Measurements from ENCODE around the gene AMBP.

Gene AMBP

DNA sequence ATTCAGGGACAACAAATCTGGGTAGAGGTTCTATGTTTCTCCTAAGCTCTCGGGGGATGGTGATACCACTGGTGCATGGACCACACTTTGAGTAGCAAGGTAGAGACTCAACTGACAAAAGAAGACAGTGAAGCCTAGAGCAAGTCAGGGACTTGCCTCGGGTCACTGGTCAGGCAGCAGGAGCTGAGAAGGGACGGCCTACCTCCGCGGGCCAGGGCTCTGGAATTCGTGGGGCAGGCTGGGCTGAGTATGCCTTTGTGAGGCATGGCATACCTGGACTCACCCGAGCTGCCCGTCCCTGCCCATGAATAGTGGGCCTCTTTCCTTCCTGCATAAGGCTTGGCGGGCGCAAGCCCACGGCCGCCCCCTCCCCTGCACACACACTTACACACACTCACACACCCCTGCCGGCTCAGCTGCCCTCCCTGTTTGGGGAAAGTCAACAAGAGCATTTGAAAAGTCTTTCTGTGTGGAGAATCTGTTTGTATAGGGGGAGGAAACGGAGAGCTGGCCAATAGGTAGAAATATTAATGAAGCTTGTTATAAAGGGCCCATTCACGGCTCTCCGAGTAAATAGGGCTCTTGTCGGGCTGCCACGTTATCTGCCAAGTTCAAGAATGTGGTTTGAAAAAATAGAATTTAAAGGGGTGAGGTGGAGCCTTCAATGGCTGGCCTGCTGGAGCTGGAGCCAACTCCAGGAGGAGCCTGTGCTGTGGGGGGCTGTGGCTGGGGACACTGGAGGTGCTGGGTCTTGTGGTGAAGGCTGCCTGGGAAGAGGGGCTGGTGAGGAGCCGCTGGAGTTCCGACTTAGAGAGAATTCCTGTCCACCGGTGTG is 40.1 kb upstream of the AMBP start:
- TF ChIP-seq, protein P1, sequence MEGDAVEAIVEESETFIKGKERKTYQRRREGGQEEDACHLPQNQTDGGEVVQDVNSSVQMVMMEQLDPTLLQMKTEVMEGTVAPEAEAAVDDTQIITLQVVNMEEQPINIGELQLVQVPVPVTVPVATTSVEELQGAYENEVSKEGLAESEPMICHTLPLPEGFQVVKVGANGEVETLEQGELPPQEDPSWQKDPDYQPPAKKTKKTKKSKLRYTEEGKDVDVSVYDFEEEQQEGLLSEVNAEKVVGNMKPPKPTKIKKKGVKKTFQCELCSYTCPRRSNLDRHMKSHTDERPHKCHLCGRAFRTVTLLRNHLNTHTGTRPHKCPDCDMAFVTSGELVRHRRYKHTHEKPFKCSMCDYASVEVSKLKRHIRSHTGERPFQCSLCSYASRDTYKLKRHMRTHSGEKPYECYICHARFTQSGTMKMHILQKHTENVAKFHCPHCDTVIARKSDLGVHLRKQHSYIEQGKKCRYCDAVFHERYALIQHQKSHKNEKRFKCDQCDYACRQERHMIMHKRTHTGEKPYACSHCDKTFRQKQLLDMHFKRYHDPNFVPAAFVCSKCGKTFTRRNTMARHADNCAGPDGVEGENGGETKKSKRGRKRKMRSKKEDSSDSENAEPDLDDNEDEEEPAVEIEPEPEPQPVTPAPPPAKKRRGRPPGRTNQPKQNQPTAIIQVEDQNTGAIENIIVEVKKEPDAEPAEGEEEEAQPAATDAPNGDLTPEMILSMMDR (IDR thresholded peaks at IDR 0.05; ENCODE audit: insufficient read depth, low read depth, low read length, missing control alignments), result no peak
- no peak overlapping the region for H3K4me3 ChIP-seq (ENCODE audit: low read depth, low read length)
- no peak for DNase-seq (ENCODE audit: low read depth)

DNA sequence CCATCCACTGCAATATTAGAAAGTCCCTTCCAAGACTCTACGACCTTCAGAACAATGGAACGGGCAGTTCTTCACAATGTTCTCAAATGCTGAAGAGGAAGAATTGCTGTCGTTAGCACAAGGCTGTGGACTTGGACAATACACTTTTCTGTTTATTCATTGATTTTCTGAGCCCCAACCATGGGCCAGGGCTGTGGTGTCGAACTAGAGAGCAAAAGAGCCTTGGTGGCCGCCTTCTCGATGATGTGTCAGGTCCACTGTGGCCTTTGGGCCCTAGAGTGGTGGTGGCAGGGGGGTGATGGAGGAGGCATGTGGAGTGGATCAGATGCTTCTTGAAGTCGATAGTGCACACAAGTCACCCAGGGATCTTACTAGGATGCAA is 39.5 kb upstream of the AMBP start:
- TF ChIP-seq, protein P1 (IDR thresholded peaks at IDR 0.05; ENCODE audit: insufficient read depth, low read depth, low read length, missing control alignments), result no peak
- no peak for DNase-seq (ENCODE audit: low read depth)

DNA sequence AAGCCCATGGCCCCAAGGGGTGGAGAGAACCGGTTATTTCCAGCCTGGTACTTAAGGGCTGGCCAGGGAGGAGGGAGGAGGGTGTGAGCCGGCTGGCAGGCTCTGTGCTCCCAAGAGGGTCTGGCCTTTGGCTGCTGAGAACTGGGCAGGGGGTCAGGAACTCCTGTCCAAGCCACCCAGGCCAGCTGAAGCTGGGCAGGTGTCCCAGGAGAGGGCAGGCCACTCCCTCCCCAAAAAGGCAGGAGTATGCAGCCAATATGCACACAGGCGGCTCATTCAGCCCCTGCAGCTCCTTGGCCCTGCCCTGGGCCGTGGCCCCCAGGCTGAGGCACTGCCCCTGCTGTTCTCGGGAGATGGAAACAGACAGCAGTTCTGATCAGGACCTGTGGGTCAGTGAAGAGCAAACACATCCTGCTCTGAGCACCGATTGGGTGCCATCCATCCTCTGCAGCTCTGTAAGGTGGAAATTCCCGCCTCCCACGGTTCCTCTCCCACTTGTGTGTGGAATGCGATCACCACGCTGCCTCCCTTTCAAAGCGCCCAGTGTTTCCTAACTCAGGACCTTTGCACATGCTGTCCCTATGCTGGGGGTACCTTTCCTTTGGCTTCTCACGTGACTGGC is 38.1 kb upstream of the AMBP start:
- no peak for DNase-seq (ENCODE audit: low read depth)
- TF ChIP-seq, protein P1 (IDR thresholded peaks at IDR 0.05; ENCODE audit: insufficient read depth, low read depth, low read length, missing control alignments), result no peak
- no peak overlapping the region for H3K4me3 ChIP-seq (ENCODE audit: low read depth, low read length)

More for the DNA sequence above, 39.5 kb upstream of the AMBP start:
- H3K4me3 ChIP-seq (ENCODE audit: low read depth, low read length), result no peak overlapping the region

DNA sequence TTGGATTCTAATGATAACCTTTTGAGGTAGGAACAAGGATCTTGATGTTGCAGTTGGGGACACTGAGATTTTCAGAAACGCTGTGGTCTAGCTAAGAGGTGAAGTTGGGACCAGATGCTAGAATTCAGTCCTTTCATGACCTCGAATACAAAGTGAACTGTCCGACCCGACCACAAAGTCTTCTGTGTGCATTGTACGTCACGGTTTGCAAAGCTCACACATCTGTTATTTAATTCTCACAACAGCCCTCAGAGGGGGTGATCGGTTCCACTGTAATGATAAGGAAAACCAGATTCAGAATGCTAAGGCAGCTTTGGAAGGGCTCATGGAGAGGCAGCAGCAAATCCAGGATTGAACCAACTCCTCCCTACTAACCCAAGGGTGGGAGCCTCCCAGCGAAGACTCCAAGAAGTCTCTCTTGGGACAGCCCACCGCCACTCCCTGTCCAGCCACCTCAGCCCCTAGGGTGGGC is 37.6 kb upstream of the AMBP start:
- no peak overlapping the region for H3K4me3 ChIP-seq (ENCODE audit: low read depth, low read length)
- DNase-seq (ENCODE audit: low read depth), result no peak
- TF ChIP-seq, protein P1 (IDR thresholded peaks at IDR 0.05; ENCODE audit: insufficient read depth, low read depth, low read length, missing control alignments), result no peak

DNA sequence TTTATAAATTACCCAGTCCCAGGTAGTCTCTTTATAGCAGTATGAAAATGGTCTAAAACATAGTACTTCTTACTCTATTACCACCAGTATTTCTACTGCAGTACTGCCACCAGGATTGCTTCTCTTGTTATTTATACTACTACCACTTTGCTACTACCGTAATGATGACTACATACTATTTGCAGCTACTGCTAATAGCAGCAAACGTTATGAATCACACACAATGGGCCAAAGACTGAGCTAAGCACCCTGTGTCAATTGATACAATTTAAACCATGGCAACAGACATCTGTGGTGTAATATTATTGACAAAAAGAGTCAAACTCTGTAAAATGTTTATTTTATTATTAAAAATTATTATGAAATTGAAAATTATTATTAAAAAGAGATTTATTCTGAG is 36.3 kb upstream of the AMBP start:
- no peak overlapping the region for H3K4me3 ChIP-seq (ENCODE audit: low read depth, low read length)
- DNase-seq (ENCODE audit: low read depth), result no peak
- TF ChIP-seq, protein P1 (IDR thresholded peaks at IDR 0.05; ENCODE audit: insufficient read depth, low read depth, low read length, missing control alignments), result no peak

DNA sequence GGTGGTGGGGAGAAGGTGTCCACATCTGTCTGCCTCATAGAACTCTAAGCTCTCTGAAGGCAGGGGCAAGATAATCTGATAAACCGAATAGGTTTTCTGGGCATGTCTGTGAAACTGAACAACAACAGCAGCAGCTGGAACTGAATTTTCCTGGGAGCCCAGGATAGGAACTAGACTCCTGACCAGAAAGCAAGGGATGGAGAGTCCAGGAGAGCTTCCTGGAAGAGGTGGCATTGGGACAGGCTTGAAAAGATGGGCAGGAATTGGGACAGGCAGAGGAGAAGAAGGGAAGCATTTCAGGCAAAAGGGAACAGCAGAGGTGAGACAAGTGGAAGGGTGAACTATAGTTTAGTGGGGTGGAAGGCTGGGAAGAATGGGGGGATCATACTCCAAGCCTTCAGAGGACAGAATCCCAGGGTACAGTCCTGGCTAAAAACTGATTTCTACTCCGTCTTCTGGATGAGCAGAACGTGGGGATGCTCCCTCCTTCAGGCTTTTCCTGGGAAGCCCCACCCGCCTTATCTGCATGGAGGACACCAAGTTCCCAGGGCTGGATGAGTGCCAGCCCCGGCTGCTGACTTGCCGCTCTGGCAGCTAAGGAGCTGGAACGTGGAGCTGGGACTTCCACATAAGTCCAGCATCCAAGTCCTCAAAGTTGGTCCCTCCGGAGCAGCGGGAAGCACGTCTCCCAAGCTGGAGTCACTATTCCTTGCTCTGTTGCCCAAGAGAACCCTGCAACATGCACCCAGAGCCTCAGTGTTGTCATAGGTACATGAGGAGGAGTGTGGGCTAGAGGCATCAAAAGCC is 34.9 kb upstream of the AMBP start:
- no peak overlapping the region for H3K4me3 ChIP-seq (ENCODE audit: low read depth, low read length)
- no peak for DNase-seq (ENCODE audit: low read depth)
- TF ChIP-seq, protein P1 (IDR thresholded peaks at IDR 0.05; ENCODE audit: insufficient read depth, low read depth, low read length, missing control alignments), result no peak

All from GM12865 (cell line).